NB4 (cell line): Measurements from ENCODE around the gene PCSK5.

ENCODE experiments used
- MYC ChIP-seq: IDR thresholded peaks from 2 replicates; pipeline ENCODE4 v1.6.1; 2011; ENCODE audit warnings: low read depth, low read length
- POLR2A ChIP-seq: IDR thresholded peaks from 2 replicates; pipeline ENCODE4 v1.6.1; 2011; ENCODE audit warnings: mild to moderate bottlenecking; ENCODE audit not compliant: insufficient read length; ENCODE audit errors: extremely low read depth
- TF ChIP-seq, protein P1 (sequence below): IDR thresholded peaks from one replicate; pipeline ENCODE4 v1.5.1; 2012; ENCODE audit warnings: low read depth, low read length

DNA sequence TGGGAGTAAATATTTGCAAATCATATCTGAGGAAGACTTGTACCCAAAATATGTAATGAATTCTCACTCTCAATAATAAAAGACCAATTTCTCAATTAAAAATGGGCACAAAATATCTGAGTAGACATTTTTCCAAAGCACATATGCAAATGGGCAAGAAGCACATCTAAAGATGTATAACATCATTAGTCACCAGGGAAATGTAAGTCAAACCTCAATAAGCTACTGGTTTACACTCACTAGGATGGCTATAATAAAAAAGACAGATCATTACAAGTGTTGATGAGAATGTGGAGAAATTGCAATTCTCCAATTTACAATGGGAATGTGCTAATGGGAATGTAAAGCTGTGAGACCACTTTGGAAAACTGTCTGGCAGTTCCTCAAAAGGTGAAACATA lies 13.9 kb downstream of the PCSK5 start:
- TF ChIP-seq, protein P1, sequence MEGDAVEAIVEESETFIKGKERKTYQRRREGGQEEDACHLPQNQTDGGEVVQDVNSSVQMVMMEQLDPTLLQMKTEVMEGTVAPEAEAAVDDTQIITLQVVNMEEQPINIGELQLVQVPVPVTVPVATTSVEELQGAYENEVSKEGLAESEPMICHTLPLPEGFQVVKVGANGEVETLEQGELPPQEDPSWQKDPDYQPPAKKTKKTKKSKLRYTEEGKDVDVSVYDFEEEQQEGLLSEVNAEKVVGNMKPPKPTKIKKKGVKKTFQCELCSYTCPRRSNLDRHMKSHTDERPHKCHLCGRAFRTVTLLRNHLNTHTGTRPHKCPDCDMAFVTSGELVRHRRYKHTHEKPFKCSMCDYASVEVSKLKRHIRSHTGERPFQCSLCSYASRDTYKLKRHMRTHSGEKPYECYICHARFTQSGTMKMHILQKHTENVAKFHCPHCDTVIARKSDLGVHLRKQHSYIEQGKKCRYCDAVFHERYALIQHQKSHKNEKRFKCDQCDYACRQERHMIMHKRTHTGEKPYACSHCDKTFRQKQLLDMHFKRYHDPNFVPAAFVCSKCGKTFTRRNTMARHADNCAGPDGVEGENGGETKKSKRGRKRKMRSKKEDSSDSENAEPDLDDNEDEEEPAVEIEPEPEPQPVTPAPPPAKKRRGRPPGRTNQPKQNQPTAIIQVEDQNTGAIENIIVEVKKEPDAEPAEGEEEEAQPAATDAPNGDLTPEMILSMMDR: no peak
- TF ChIP-seq POLR2A (no peak), MYC (no peak)
